GM12878 (cell line): ENCODE data around the gene EEF1G. TPM values are rescaled to one million over a fixed set of nuclear protein-coding genes. Genes with fewer than 3 reads are reported as not detected.

Experiments
- ATAC-seq: fragments of 200-7000 bp; cut with Tn5 transposase; 3 replicates; pipeline ENCODE4 v1.9.1; 2020; ENCODE audit warnings: mild to moderate bottlenecking, moderate library complexity
- Bru-seq: library from RNA; stranded (reverse); fragments of 400-500 nt; gene quantifications from one replicate; lab custom pipeline; 2021; lab: Mats Ljungman, UMichigan
- BruChase-seq, 2 experiments: library from RNA; stranded (reverse); fragments of 400-500 nt; gene quantifications; one replicate each; lab custom pipeline; 2021; lab: Mats Ljungman, UMichigan
- BruUV-seq: library from RNA; stranded (reverse); fragments of 400-500 nt; replicated peaks from 2 replicates; lab custom pipeline; 2021; lab: Mats Ljungman, UMichigan
- CTCF ChIA-PET: fragments of 300-600 bp; sonication (Branson Sonifier 250); formaldehyde crosslinking; extraction: SDS; loops from one replicate; lab custom pipeline; 2021; ENCODE audit warnings: inconsistent platforms; lab: Yijun Ruan, JAX
- POLR2A ChIA-PET: fragments of 350-600 bp; formaldehyde crosslinking; extraction: SDS; loops from one replicate; lab custom pipeline; 2021; ENCODE audit warnings: inconsistent platforms; lab: Charles Lee
- RAD21 ChIA-PET: fragments of 300-600 bp; sonication (Branson Sonifier 250); formaldehyde crosslinking; loops from one replicate; lab custom pipeline; 2023; ENCODE audit warnings: antibody characterized with exemption; ENCODE audit not compliant: unreplicated experiment; lab: Charles Lee
- SMC1A ChIA-PET: fragments of 300-600 bp; sonication (Branson Sonifier 250); formaldehyde crosslinking; loops from one replicate; lab custom pipeline; 2023; ENCODE audit not compliant: unreplicated experiment, uncharacterized antibody; lab: Charles Lee
- DNase-seq: peaks from one replicate; pipeline ENCODE4 v3.0.0-alpha.2; 2011; ENCODE audit warnings: low read depth, low spot score
- FAIRE-seq: peaks from 3 replicates; lab custom pipeline; 2011; peaks lifted over from hg19 to GRCh38; lab: Jason Lieb, UNC
- H2AFZ ChIP-seq: 2 replicates; pipeline ENCODE4 v1.6.0; 2011; ENCODE audit warnings: low read depth, low read length, control low read depth; ENCODE audit not compliant: control insufficient read depth
- H3K27ac ChIP-seq: 2 replicates; pipeline ENCODE4 v1.5.1; 2011; ENCODE audit warnings: control low read depth; ENCODE audit not compliant: control insufficient read depth, insufficient read depth
- H3K27me3 ChIP-seq, 2 experiments: replicated peaks in 1 of 2; 2 replicates each; pipeline versions ENCODE4 v1.6.0 to v1.6.1; 2011; ENCODE audit warnings: low read length in 1 of 2; ENCODE audit not compliant: control insufficient read depth in 2 of 2, insufficient read depth in 2 of 2
- H3K36me3 ChIP-seq, 2 experiments: 2 replicates each; pipeline ENCODE4 v1.5.1; 2011; ENCODE audit warnings: low read length in 1 of 2; ENCODE audit not compliant: control insufficient read depth in 2 of 2, insufficient read depth in 2 of 2
- H3K4me1 ChIP-seq: 2 replicates; pipeline ENCODE4 v1.6.1; 2011; ENCODE audit warnings: mild to moderate bottlenecking, low read length, moderate library complexity, mixed read lengths; ENCODE audit not compliant: control insufficient read depth, insufficient read depth
- H3K4me2 ChIP-seq: 2 replicates; pipeline ENCODE4 v1.6.0; 2011; ENCODE audit warnings: control low read depth; ENCODE audit not compliant: control insufficient read depth, insufficient read depth
- H3K4me3 ChIP-seq: fragments of 200-600 bp; sonication (generic); 2 replicates; pipeline ENCODE4 v1.5.1; 2016
- H3K79me2 ChIP-seq: 2 replicates; pipeline ENCODE4 v1.6.0; 2011; ENCODE audit warnings: low read length; ENCODE audit not compliant: control insufficient read depth, insufficient read depth
- H3K9ac ChIP-seq: 2 replicates; pipeline ENCODE4 v1.8.0; 2011; ENCODE audit warnings: low read length, control low read depth, mixed read lengths; ENCODE audit not compliant: control insufficient read depth, insufficient read depth
- H3K9me3 ChIP-seq: replicated peaks from 3 replicates; pipeline ENCODE4 v1.5.1; 2011; ENCODE audit warnings: mild to moderate bottlenecking, low read length; ENCODE audit not compliant: control insufficient read depth, insufficient read depth
- H4K20me1 ChIP-seq: 2 replicates; pipeline ENCODE4 v1.6.0; 2011; ENCODE audit not compliant: control insufficient read depth, insufficient read depth
- ATF3 ChIP-seq: IDR thresholded peaks from 2 replicates; pipeline ENCODE4 v1.6.1; 2011; ENCODE audit warnings: low read depth, mild to moderate bottlenecking, low read length, moderate library complexity, borderline replicate concordance; ENCODE audit errors: extremely low read depth
- BMI1 ChIP-seq: fragments of 450-650 bp; IDR thresholded peaks from 2 replicates; pipeline ENCODE4 v1.6.1; 2016; ENCODE audit warnings: mild to moderate bottlenecking, moderate library complexity, borderline replicate concordance
- CHD4 ChIP-seq: fragments of 200-600 bp; sonication (generic); IDR thresholded peaks from 2 replicates; pipeline ENCODE4 v1.6.1; 2016; ENCODE audit warnings: mild to moderate bottlenecking
- E2F8 ChIP-seq: fragments of 450-650 bp; IDR thresholded peaks from 2 replicates; pipeline ENCODE4 v1.6.1; 2018; ENCODE audit warnings: mild to moderate bottlenecking, low read depth, moderate library complexity; ENCODE audit not compliant: partially characterized antibody
- KAT2A ChIP-seq: conservative IDR thresholded peaks from 2 replicates; pipeline ENCODE4 v1.6.1; 2011; ENCODE audit warnings: low read depth, low read length; ENCODE audit not compliant: control insufficient read depth
- NBN ChIP-seq: fragments of 450-650 bp; IDR thresholded peaks from 2 replicates; pipeline ENCODE4 v1.6.1; 2016
- NFYB ChIP-seq: IDR thresholded peaks from 2 replicates; pipeline ENCODE4 v1.6.1; 2011; ENCODE audit warnings: low read depth, mild to moderate bottlenecking, low read length, improper control_type of control experiment, moderate library complexity; ENCODE audit not compliant: insufficient read depth
- NR2C2 ChIP-seq: IDR thresholded peaks from 2 replicates; pipeline ENCODE4 v1.6.1; 2011; ENCODE audit warnings: borderline replicate concordance, low read depth; ENCODE audit not compliant: control insufficient read depth, insufficient read length
- RB1 ChIP-seq: fragments of 450-650 bp; formaldehyde crosslinking; IDR thresholded peaks from 2 replicates; pipeline ENCODE4 v1.6.1; 2017; ENCODE audit warnings: mild to moderate bottlenecking, borderline replicate concordance
- SMARCA5 ChIP-seq: fragments of 450-650 bp; IDR thresholded peaks from 2 replicates; pipeline ENCODE4 v1.6.1; 2017; ENCODE audit warnings: mild to moderate bottlenecking
- YBX1 ChIP-seq: fragments of 450-650 bp; IDR thresholded peaks from 2 replicates; pipeline ENCODE4 v1.6.1; 2016; ENCODE audit warnings: antibody characterized with exemption
- ZNF217 ChIP-seq: fragments of 450-650 bp; IDR thresholded peaks from 2 replicates; pipeline ENCODE4 v1.6.1; 2017; ENCODE audit warnings: antibody characterized with exemption, mild to moderate bottlenecking
- ZSCAN29 ChIP-seq: fragments of 450-650 bp; IDR thresholded peaks from 2 replicates; pipeline ENCODE4 v1.6.1; 2017; ENCODE audit warnings: mild to moderate bottlenecking, moderate library complexity
- WGBS: methylation state at CpG from one replicate; pipeline ENCODE4 v1.1.6; 2016; ENCODE audit warnings: low lambda C conversion rate; ENCODE audit not compliant: insufficient replicate concordance, insufficient coverage; ENCODE audit errors: missing lambda C conversion rate; 5-methylcytosine and 5-hydroxymethylcytosine counted together
- in situ Hi-C: fragments of 300-500 bp; cut with MboI; formaldehyde crosslinking; loops from 9 replicates; pipeline ENCODE4 v1.14.3; 2018; ENCODE audit warnings: mixed read lengths
- intact Hi-C: fragments of 100-400 bp; cut with micrococcal nuclease; formaldehyde crosslinking; loops from one replicate; pipeline ENCODE4 v1.14.2; 2022; ENCODE audit not compliant: unreplicated experiment
- long read RNA-seq, 2 experiments: library from polyadenylated mRNA; unstranded; transcript quantifications; one replicate each; pipeline ENCODE4 v2.0.0, GENCODE V29; 2019 to 2020
- polyA minus RNA-seq, 3 experiments: library from RNA; depleted of rRNA, polyadenylated mRNA; stranded (reverse); fragments of >200 nt; gene quantifications; 2 replicates each; pipeline ENCODE4 v1.2.3, GENCODE V29; 2011
- polyA plus RNA-seq, 11 experiments: library from polyadenylated mRNA; depleted of rRNA in 4 of 11; unstranded in 6 of 11; stranded (reverse) in 5 of 11; fragments of >200 nt; fragmentation: Nextera tagmentation in 4 of 11; fragmentation: Illumina TruSeq in 1 of 11; extraction: Ambion mirVana in 4 of 11; extraction: Trizol in 1 of 11; gene quantifications; 1 replicate in 1 of 11; 2 replicates in 10 of 11; pipeline versions ENCODE4 v1.2.1 to v1.2.3, GENCODE V29; 2011 to 2016; ENCODE audit warnings: inconsistent platforms in 2 of 11, missing spikeins in 2 of 11, low read depth in 1 of 11
- total RNA-seq, 4 experiments: library from RNA; depleted of rRNA in 3 of 4; stranded (reverse); fragments of >200 nt in 3 of 4; fragmentation: Illumina TruSeq in 1 of 4; extraction: Trizol in 1 of 4; gene quantifications; 2 replicates each; pipeline versions ENCODE4 v1.2.1 to v1.2.3, GENCODE V29; 2013 to 2021

Gene EEF1G, protein sequence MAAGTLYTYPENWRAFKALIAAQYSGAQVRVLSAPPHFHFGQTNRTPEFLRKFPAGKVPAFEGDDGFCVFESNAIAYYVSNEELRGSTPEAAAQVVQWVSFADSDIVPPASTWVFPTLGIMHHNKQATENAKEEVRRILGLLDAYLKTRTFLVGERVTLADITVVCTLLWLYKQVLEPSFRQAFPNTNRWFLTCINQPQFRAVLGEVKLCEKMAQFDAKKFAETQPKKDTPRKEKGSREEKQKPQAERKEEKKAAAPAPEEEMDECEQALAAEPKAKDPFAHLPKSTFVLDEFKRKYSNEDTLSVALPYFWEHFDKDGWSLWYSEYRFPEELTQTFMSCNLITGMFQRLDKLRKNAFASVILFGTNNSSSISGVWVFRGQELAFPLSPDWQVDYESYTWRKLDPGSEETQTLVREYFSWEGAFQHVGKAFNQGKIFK
- 270 and 284 TPM in 2 replicates for total RNA-seq (2013; cell fraction: nucleolus; rRNA removed)
- total RNA-seq (2014; rRNA removed) (2,512 and 2,611 TPM in 2 replicates), total RNA-seq (2014; rRNA removed; fragmentation: Illumina TruSeq; extraction: Trizol) (2,491 and 2,551 TPM in 2 replicates), total RNA-seq (2021) (2,218 and 2,306 TPM in 2 replicates), polyA plus RNA-seq (2011; rRNA removed) (1,766 and 2,335 TPM in 2 replicates), polyA plus RNA-seq (2014; fragmentation: Illumina TruSeq; extraction: Trizol) (2,336 and 2,739 TPM in 2 replicates), polyA plus RNA-seq (2014; fragmentation: Nextera tagmentation; extraction: Ambion mirVana) (1,000 to 10,000 TPM; 1,227 to 1,233 TPM), polyA plus RNA-seq (2014; rRNA removed) (2,498 and 2,961 TPM in 2 replicates), polyA plus RNA-seq (2016; fragmentation: Nextera tagmentation; extraction: Ambion mirVana) (100 to 1,000 TPM; 850 to 912 TPM), polyA minus RNA-seq (2011; rRNA and poly(A)+ RNA removed) (1,401 and 2,150 TPM in 2 replicates), Bru-seq, nascent RNA (percentile 89 among the genes with signal in this experiment), BruChase-seq, experiment 1, labeled RNA remaining after a 6-hour chase (percentile 91 among the genes with signal in this experiment), BruChase-seq, experiment 2, labeled RNA remaining after a 2-hour chase (percentile 90 among the genes with signal in this experiment)
- polyA plus RNA-seq (2011; ENCODE audit: low read depth): 2,168 TPM
- 2,704 and 2,784 TPM in 2 replicates for polyA plus RNA-seq (2011; cell fraction: cytosol; rRNA removed)
- polyA plus RNA-seq (2011; cell fraction: nucleus; rRNA removed): 719 and 1,009 TPM in 2 replicates
- 2,616 and 3,065 TPM in 2 replicates for polyA plus RNA-seq (2012)
- 694 and 779 TPM in 2 replicates for polyA minus RNA-seq (2011; cell fraction: cytosol; rRNA and poly(A)+ RNA removed)
- 161 and 187 TPM in 2 replicates for polyA minus RNA-seq (2011; cell fraction: nucleus; rRNA and poly(A)+ RNA removed)
- long read RNA-seq, experiment 1, transcript EEF1G-201 (10 exons, 1,523 nt): major isoform, 3,490 of 3,792 reads
- long read RNA-seq, experiment 1, transcript EEF1G-203 (9 exons, 2,496 nt): minor isoform, 219 of 3,792 reads
- long read RNA-seq, experiment 1, partial matches to known transcripts: 29 of 3,792 reads
- long read RNA-seq, experiment 1, other reads (novel, unspliced or antisense): 54 of 3,792 reads
- long read RNA-seq, experiment 2, transcript EEF1G-201 (10 exons, 1,523 nt): major isoform, 10,568 of 10,881 reads
- long read RNA-seq, experiment 2, transcript EEF1G-203 (9 exons, 2,496 nt): minor isoform, 182 of 10,881 reads
- long read RNA-seq, experiment 2, partial matches to known transcripts: 53 of 10,881 reads
- long read RNA-seq, experiment 2, other reads (novel, unspliced or antisense): 78 of 10,881 reads

GRCh38 chr11:62573592-62574362, at the start of gene EEF1G:
Gene EEF1G (minus strand): TSS chr11:62573891. CDS start chr11:62573842, 49 bp downstream.
- SMC1A ChIA-PET: interaction anchor here (0.6 to 2.2 kb wide), 9 partner anchors 14 to 465 kb away, joined by 3 to 14 read pairs (median 4); partner anchors contain the start of gene TUT1
- peak; percentile 41; the same call in 1 of the 2 replicates for TF ChIP-seq RB1
- TF ChIP-seq NR2C2: no peak
- peak; percentile 24; the same call in 1 of the 2 replicates for TF ChIP-seq SMARCA5
- no peak for TF ChIP-seq BMI1
- peak; percentile 90 for TF ChIP-seq NBN
- TF ChIP-seq YBX1: no peak
- peak; percentile 37 for TF ChIP-seq E2F8
- no peak for TF ChIP-seq KAT2A
- TF ChIP-seq ATF3: peak; percentile 48; the same call in 1 of the 2 replicates
- no peak for TF ChIP-seq ZNF217
- no peak for TF ChIP-seq CHD4
- TF ChIP-seq NFYB: peak; percentile 64; the same call in 1 of the 2 replicates
- no peak for TF ChIP-seq ZSCAN29

More at GRCh38 chr11:62573592-62574362, at the start of gene EEF1G:
- no TSS peak for BruUV-seq
- intact Hi-C loops: no loop called here
- peak within 1 kb of the TSS; percentile 93 for H3K27ac ChIP-seq
- peak within 1 kb of the TSS; percentile 88 for H2AFZ ChIP-seq
- RAD21 ChIA-PET: interaction anchor here (0.7 to 3.3 kb wide), 18 partner anchors 9 to 197 kb away, joined by 3 to 27 read pairs (median 4); partner anchors contain the start of genes AHNAK, B3GAT3, C11orf98 and CSKMT
- H3K4me2 ChIP-seq: peak within 1 kb of the TSS; percentile 99
- peak within 1 kb of the TSS; percentile 98 for H3K9ac ChIP-seq
- H3K36me3 ChIP-seq: peaks cover 16 to 38% of the 10 kb centered on the region in 2 experiments
- POLR2A ChIA-PET: interaction anchor here (0.5 to 5.0 kb wide), 28 partner anchors 9 to 197 kb away, joined by 3 to 37 read pairs (median 5); partner anchors contain the start of genes B3GAT3, C11orf98, CSKMT and HNRNPUL2
- H4K20me1 ChIP-seq: no peaks in the 10 kb centered on the region
- CTCF ChIA-PET: interaction anchor here (0.6 to 3.9 kb wide), 12 partner anchors 14 to 196 kb away, joined by 3 to 27 read pairs (median 4); partner anchors contain the start of genes HNRNPUL2 and TUT1
- H3K27me3 ChIP-seq: no peaks in the 10 kb centered on the region
- WGBS: under 1% methylated on average over 39 of the region's 46 CpGs
- no peaks in the 10 kb centered on the region for H3K9me3 ChIP-seq
- peak within 1 kb of the TSS; percentile 99 for H3K4me3 ChIP-seq
- ATAC-seq (peak; percentile 96), DNase-seq (peak; percentile 99), FAIRE-seq (peak; percentile 99)
- in situ Hi-C loops: no loop called here
- peaks cover 56% of the 10 kb centered on the region for H3K79me2 ChIP-seq
- H3K4me1 ChIP-seq: peaks cover 24% of the 10 kb centered on the region
